Activated CD8-positive, alpha-beta memory T cell treated with anti-CD3 and anti-CD28 coated beads, Interleukin-2, amount 10 ng/mL, durations not matched to agents 7 days and 5 days (primary cell): ENCODE measurements around the gene MAPKAPK5. TPM values are rescaled to one million over a fixed set of nuclear protein-coding genes. Genes with fewer than 3 reads are reported as not detected.

ENCODE experiments used
- ATAC-seq: fragments of 150-1000 bp; cut with Tn5 transposase; one replicate; pipeline ENCODE4 v1.10.0; 2021; ENCODE audit warnings: moderate library complexity
- CTCF ChIA-PET: fragments of 350-600 bp; sonication (Branson Sonifier 250); formaldehyde crosslinking; loops from one replicate; lab custom pipeline; 2021; ENCODE audit warnings: antibody characterized with exemption; lab: Charles Lee
- DNase-seq: peaks from one replicate; pipeline ENCODE4 v3.0.0-alpha.2; 2020
- H3K27ac Mint-ChIP-seq: one replicate; pipeline ENCODE4 v1.8.0; 2021; ENCODE audit warnings: mild to moderate bottlenecking, mixed read lengths
- H3K27me3 Mint-ChIP-seq: one replicate; pipeline ENCODE4 v1.8.0; 2021; ENCODE audit warnings: mixed read lengths
- H3K36me3 Mint-ChIP-seq: one replicate; pipeline ENCODE4 v1.8.0; 2021; ENCODE audit warnings: mild to moderate bottlenecking, mixed read lengths
- H3K4me1 Mint-ChIP-seq: one replicate; pipeline ENCODE4 v1.8.0; 2021; ENCODE audit warnings: mixed read lengths
- H3K4me3 Mint-ChIP-seq: one replicate; pipeline ENCODE4 v1.8.0; 2021; ENCODE audit warnings: mild to moderate bottlenecking, moderate library complexity, mixed read lengths
- H3K9me3 Mint-ChIP-seq: one replicate; pipeline ENCODE4 v1.8.0; 2022; ENCODE audit warnings: low read depth, mixed read lengths
- total RNA-seq, 2 experiments: library from RNA; stranded (reverse); gene quantifications; one replicate each; pipeline ENCODE4 v1.2.3, GENCODE V29; 2021

The MAPKAPK5 gene
- total RNA-seq, 2 experiments from 2014 or later: 48.1 to 49.6 TPM

- no peak for DNase-seq
- Mint-ChIP-seq H3K9me3 (no peaks in the 10 kb centered on the region), H3K27me3 (no peaks in the 10 kb centered on the region), H3K4me3 (no peak overlapping the region), H3K4me1 (no peaks in the 10 kb centered on the region), H3K27ac (no peak overlapping the region), H3K36me3 (peaks cover 42% of the 10 kb centered on the region)
- no peak for ATAC-seq
- CTCF ChIA-PET: interaction anchor here (1.5 kb wide), 1 partner anchor 18 kb away, joined by 3 read pairs; no protein-coding TSS in a partner anchor
Measured at GRCh38 chr12:111869671-111870070, 27.6 kb downstream of the MAPKAPK5 start.

- ATAC-seq: no peak
- CTCF ChIA-PET: interaction anchor here (0.5 to 1.5 kb wide), 2 partner anchors 19 to 1557 kb away, joined by 3 read pairs; no protein-coding TSS in a partner anchor
- no peaks in the 10 kb centered on the region for H3K9me3 Mint-ChIP-seq
- DNase-seq: no peak
- no peaks in the 10 kb centered on the region for H3K27me3 Mint-ChIP-seq
- peaks cover 42% of the 10 kb centered on the region for H3K36me3 Mint-ChIP-seq
- H3K4me3 Mint-ChIP-seq: no peak overlapping the region
- H3K4me1 Mint-ChIP-seq: no peaks in the 10 kb centered on the region
- no peak overlapping the region for H3K27ac Mint-ChIP-seq
Measured at GRCh38 chr12:111870216-111870615, 28.2 kb downstream of the MAPKAPK5 start.

- H3K4me3 Mint-ChIP-seq: no peak overlapping the region
- CTCF ChIA-PET: interaction anchor here (0.5 to 0.8 kb wide), 2 partner anchors 516 to 1557 kb away, joined by 3 read pairs; no protein-coding TSS in a partner anchor
- no peak for ATAC-seq
- H3K27me3 Mint-ChIP-seq: no peaks in the 10 kb centered on the region
- H3K27ac Mint-ChIP-seq: no peak overlapping the region
- no peak for DNase-seq
- peaks cover 44% of the 10 kb centered on the region for H3K36me3 Mint-ChIP-seq
- H3K4me1 Mint-ChIP-seq: no peaks in the 10 kb centered on the region
- H3K9me3 Mint-ChIP-seq: no peaks in the 10 kb centered on the region
Measured at GRCh38 chr12:111870706-111871105, 28.7 kb downstream of the MAPKAPK5 start.

- DNase-seq: no peak
- H3K36me3 Mint-ChIP-seq: peaks cover 44% of the 10 kb centered on the region
- CTCF ChIA-PET: no interaction called here
- H3K4me1 Mint-ChIP-seq: no peaks in the 10 kb centered on the region
- no peaks in the 10 kb centered on the region for H3K27me3 Mint-ChIP-seq
- no peaks in the 10 kb centered on the region for H3K9me3 Mint-ChIP-seq
- no peak overlapping the region for H3K4me3 Mint-ChIP-seq
- ATAC-seq: no peak
- H3K27ac Mint-ChIP-seq: no peak overlapping the region
Measured at GRCh38 chr12:111873113-111873512, 31.1 kb downstream of the MAPKAPK5 start.

GRCh38 chr12:111881716-111882115 is 39.7 kb downstream of the MAPKAPK5 start:
- peaks cover 36% of the 10 kb centered on the region for H3K36me3 Mint-ChIP-seq
- DNase-seq (no peak), ATAC-seq (no peak)
- no peaks in the 10 kb centered on the region for H3K4me1 Mint-ChIP-seq
- no peak overlapping the region for H3K4me3 Mint-ChIP-seq
- H3K27ac Mint-ChIP-seq: no peak overlapping the region
- H3K27me3 Mint-ChIP-seq: no peaks in the 10 kb centered on the region
- H3K9me3 Mint-ChIP-seq: no peaks in the 10 kb centered on the region
- CTCF ChIA-PET: no interaction called here

- DNase-seq (no peak), ATAC-seq (no peak)
- Mint-ChIP-seq H3K9me3 (no peaks in the 10 kb centered on the region), H3K36me3 (peaks cover 47% of the 10 kb centered on the region), H3K4me3 (no peak overlapping the region), H3K4me1 (no peaks in the 10 kb centered on the region), H3K27me3 (no peaks in the 10 kb centered on the region), H3K27ac (peak overlapping the region; percentile 25)
- CTCF ChIA-PET: no interaction called here
Measured at GRCh38 chr12:111886662-111887545, 44.9 kb downstream of the MAPKAPK5 start.

- no peak for ATAC-seq
- no peak for DNase-seq
- Mint-ChIP-seq H3K27ac (no peak overlapping the region), H3K9me3 (no peaks in the 10 kb centered on the region), H3K4me3 (no peak overlapping the region), H3K36me3 (peaks cover 51% of the 10 kb centered on the region), H3K4me1 (no peaks in the 10 kb centered on the region), H3K27me3 (no peaks in the 10 kb centered on the region)
- CTCF ChIA-PET: no interaction called here
Measured at GRCh38 chr12:111887926-111888745, 46.1 kb downstream of the MAPKAPK5 start.

- DNase-seq (no peak), ATAC-seq (no peak)
- H3K9me3 Mint-ChIP-seq: no peaks in the 10 kb centered on the region
- H3K36me3 Mint-ChIP-seq: peaks cover 48% of the 10 kb centered on the region
- no peaks in the 10 kb centered on the region for H3K4me1 Mint-ChIP-seq
- no peak overlapping the region for H3K27ac Mint-ChIP-seq
- CTCF ChIA-PET: no interaction called here
- no peak overlapping the region for H3K4me3 Mint-ChIP-seq
- H3K27me3 Mint-ChIP-seq: no peaks in the 10 kb centered on the region
Measured at GRCh38 chr12:111893287-111893686, 51.3 kb downstream of the MAPKAPK5 start.

GRCh38 chr12:111894556-111894955 is 52.5 kb downstream of the MAPKAPK5 start:
- Mint-ChIP-seq H3K9me3 (no peaks in the 10 kb centered on the region), H3K27ac (no peak overlapping the region), H3K4me3 (no peak overlapping the region), H3K27me3 (no peaks in the 10 kb centered on the region), H3K4me1 (no peaks in the 10 kb centered on the region), H3K36me3 (peaks cover 43% of the 10 kb centered on the region)
- ATAC-seq: no peak
- CTCF ChIA-PET: no interaction called here
- DNase-seq: no peak

GRCh38 chr12:111901182-111901581 is 59.2 kb downstream of the MAPKAPK5 start:
- Mint-ChIP-seq H3K36me3 (peaks cover 26% of the 10 kb centered on the region), H3K9me3 (no peaks in the 10 kb centered on the region), H3K27me3 (no peaks in the 10 kb centered on the region), H3K4me1 (peaks cover 3% of the 10 kb centered on the region), H3K4me3 (no peak overlapping the region), H3K27ac (no peak overlapping the region)
- CTCF ChIA-PET: no interaction called here
- ATAC-seq (no peak), DNase-seq (no peak)

- Mint-ChIP-seq H3K27ac (no peak overlapping the region), H3K36me3 (peaks cover 27% of the 10 kb centered on the region), H3K4me3 (no peak overlapping the region), H3K27me3 (no peaks in the 10 kb centered on the region), H3K4me1 (peaks cover 3% of the 10 kb centered on the region), H3K9me3 (peaks cover 4% of the 10 kb centered on the region)
- ATAC-seq (no peak), DNase-seq (no peak)
- CTCF ChIA-PET: interaction anchor here (1.4 kb wide), 1 partner anchor 221 kb away, joined by 3 read pairs; the partner anchor contains the start of gene TRAFD1
Measured at GRCh38 chr12:111904446-111904975, 62.5 kb downstream of the MAPKAPK5 start.

- Mint-ChIP-seq H3K9me3 (peaks cover 4% of the 10 kb centered on the region), H3K4me3 (no peak overlapping the region), H3K4me1 (peaks cover 3% of the 10 kb centered on the region), H3K27ac (no peak overlapping the region), H3K36me3 (peaks cover 28% of the 10 kb centered on the region), H3K27me3 (no peaks in the 10 kb centered on the region)
- DNase-seq (no peak), ATAC-seq (no peak)
- CTCF ChIA-PET: no interaction called here
Measured at GRCh38 chr12:111905502-111905901, 63.5 kb downstream of the MAPKAPK5 start.

GRCh38 chr12:111907740-111908139 is 65.7 kb downstream of the MAPKAPK5 start:
- DNase-seq (no peak), ATAC-seq (no peak)
- Mint-ChIP-seq H3K4me1 (no peaks in the 10 kb centered on the region), H3K36me3 (peaks cover 29% of the 10 kb centered on the region), H3K27me3 (no peaks in the 10 kb centered on the region), H3K9me3 (peaks cover 4% of the 10 kb centered on the region), H3K4me3 (no peak overlapping the region), H3K27ac (no peak overlapping the region)
- CTCF ChIA-PET: no interaction called here
